HG03135 (cell line): ENCODE results near the gene TXNRD2.

Experiments
- ATAC-seq: cut with Tn5 transposase; IDR thresholded peaks from one replicate; pipeline ENCODE4 v1.9.1; 2021; ENCODE audit warnings: mild to moderate bottlenecking, moderate library complexity; ENCODE audit not compliant: unreplicated experiment

The TXNRD2 gene

DNA sequence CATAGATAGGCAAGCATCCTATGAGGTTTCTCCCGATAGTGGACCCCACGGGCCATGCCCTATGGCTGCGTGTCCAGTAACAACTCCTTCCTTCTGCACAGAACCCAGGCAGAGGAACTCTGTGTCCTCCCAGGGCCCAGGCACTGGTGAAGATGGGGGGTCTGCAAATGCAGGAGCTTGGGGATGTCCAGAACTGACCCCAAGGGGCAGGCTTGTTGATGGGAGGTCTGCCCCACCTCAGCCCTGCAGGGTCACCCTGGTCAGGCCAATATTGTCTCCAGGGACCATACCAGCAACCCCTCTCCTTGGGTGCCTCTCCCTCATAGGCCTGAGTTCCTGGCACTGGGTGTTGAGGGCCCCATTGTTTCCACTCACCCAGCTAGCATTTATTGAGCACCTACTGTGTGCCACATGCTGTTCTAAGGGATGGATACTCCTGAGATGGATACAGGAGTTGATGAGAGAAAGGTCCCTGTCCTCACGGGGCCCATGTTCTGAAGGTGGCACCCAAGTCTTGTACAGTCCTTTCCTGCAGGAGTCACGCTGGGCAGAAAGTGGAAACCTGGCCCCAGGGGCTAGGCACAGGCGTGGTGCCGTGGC is 26.3 kb upstream of the TXNRD2 start:
- no peak for ATAC-seq

DNA sequence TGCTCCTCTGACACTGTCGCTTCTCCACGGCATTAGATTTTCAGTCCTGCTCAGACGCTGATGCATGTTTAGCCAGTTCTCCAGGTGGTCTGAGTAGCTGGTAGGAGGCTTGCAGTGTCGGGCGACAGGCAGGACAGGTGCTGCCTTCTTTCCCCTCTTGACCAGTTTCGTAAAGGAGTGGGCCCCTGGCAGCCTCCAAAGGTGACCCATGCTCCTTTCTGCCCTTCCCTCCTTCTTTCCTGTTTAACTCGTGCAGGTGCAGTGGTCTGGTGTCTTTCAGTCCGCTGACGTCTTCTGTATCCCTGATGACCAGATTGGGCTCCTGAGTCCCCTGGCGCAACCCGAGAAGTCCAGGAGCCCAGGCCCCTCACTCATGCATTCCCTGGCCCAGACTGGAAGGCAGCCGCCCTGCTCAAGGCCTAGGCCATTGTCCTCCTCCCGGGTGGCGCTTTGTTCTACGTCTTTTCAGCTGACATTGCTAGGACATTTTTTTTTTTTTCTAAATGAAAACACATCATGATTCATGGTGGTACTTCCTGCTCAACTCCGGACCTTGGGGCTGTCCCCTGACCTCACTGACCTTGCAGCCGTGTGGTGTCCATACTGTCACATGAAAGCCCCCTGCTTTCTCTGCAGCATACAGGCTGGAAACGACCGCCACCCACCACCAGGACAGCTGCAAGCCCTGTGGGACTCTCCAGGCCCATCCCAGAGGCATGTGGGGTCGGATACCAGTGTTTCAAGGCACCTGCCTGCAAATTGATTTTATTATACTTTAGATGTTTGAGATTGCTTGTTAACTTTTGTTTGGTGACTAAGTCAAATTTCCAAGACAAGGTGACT is 25.5 kb upstream of the TXNRD2 start:
- no peak for ATAC-seq

DNA sequence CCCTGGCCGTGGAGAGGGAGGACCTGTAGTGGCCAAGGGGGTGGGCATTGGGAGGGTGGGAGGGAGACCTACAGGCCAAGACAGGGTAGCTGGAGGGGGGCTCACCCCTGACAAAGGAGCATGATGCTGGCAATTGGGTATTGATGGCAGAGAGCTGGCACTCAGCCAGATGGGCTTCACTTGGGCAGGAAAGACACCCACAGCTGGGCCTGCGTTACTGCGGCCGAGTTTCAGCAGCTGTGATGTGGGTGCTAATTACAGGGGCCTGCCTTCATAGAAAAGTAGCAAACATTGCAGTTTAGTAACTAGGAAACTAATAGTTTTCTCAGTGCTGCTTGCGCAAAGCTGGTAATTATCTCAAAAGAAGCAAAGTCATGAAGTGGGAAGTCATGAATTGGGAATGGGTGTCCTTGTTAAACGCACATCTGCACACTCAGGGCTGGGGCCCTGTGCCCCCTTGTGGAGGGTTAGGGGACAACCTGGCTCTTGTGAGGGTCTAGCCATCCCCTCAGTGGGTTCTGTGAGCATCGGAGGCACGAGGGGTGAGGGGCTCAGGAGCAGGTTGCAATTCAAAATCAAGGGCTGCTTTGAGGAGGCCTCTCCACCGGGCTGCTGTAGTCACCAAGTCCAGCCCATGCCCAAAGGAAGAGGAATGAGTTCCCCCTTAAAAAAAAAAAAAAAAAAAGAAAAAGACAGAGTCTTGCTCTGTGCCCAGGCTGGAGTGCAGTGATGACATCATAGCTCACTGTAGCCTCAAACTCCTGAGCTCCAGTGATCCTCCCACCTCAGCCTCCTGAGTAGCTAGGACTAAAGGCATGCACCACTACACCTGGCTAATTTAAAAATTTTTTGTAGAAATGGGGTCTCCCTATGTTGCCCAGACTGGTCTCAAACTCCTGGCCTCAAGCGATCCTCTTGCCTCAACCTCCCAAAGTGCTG is 24.4 kb upstream of the TXNRD2 start:
- no peak for ATAC-seq

DNA sequence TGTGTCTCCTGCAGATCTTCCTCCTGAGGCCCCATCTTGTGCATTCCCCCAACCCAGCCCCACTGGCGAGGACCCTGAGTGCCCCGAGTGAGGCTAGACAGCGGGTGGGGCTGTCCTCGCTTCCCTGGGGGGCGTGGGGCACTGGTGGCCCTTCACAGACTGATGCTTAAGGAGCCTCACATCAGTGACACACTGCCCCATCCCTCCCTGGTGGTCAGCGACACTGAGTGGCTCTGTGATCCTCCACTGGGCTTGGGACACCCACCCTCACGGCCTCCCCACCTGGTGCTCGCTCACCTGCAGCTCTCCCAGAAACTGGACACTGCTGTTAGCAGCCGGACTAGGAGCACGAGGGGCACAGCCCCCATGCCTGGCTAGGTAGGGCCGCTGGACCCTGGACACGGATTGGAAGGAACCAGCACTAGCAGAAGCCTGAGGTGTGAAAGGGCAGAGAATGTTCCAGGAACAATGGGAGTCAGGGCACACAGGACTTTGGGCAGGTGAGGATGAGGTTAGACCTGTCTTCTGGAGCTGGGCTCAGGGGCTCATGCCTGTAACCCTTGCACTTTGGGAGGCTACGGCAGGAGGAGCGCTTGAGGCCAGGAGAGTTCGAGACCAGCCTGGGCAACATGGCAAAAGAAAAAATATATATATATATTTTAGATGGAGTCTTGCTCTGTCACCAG is 23.2 kb upstream of the TXNRD2 start:
- ATAC-seq: no peak

DNA sequence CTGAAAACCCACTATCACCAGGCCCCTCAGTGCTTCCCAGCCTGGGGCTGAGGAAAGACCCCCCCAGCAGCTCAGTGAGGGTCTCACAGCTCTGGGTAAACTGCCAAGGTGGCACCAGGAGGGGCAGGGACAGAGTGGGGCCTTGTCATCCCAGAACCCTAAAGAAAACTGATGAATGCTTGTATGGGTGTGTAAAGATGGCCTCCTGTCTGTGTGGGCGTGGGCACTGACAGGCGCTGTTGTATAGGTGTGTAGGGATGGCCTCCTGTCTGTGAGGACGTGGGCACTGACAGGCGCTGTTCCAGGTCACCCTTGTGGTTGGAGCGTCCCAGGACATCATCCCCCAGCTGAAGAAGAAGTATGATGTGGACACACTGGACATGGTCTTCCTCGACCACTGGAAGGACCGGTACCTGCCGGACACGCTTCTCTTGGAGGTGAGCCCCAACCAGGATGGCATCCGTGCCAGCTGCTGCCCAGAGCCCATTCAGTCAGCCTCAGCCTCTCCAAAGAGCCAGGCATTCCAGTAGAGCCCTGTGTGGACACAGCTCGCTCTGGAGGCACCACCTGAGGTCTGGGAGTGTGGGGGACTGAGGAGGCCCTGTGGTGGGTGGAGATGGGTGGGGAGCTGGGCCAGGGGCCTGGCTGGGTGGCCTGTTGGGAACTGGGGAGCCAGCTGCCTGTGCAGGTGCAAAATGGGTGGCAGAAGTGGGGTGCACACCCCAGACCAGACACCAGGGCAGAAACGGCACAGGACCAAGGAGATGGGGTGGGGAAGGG is 22.4 kb upstream of the TXNRD2 start:
- no peak for ATAC-seq

DNA sequence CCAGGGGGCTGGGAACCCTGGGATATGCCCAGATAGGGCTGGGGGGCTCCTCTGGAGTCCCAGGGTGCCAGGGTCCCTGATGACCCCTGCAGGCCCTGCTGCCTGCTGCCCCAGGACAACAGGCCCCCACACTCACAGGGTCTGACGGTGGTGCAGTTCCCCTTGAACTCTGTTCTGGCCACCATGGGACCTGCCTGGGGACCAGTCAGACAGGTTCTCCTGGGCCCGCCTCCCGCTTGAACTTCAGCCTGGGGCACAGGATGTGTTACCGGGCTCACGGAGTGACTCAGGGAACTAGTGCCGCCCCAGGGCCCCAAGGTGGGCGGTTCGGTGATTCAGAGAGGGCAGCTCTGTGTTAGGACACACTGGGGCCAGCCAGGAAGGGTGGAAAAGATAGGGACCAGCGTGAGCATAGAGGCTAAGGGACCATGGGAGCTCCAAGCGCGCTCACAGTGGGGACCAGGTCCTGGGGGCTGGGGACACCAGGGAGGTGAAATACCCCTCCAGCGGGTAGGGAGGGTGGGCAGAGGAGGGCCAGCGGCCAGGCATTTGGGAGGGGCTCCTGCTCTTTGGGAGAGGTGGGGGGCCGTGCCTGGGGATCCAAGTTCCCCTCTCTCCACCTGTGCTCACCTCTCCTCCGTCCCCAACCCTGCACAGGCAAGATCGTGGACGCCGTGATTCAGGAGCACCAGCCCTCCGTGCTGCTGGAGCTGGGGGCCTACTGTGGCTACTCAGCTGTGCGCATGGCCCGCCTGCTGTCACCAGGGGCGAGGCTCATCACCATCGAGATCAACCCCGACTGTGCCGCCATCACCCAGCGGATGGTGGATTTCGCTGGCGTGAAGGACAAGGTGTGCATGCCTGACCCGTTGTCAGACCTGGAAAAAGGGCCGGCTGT is 21.5 kb upstream of the TXNRD2 start:
- ATAC-seq: no peak

DNA sequence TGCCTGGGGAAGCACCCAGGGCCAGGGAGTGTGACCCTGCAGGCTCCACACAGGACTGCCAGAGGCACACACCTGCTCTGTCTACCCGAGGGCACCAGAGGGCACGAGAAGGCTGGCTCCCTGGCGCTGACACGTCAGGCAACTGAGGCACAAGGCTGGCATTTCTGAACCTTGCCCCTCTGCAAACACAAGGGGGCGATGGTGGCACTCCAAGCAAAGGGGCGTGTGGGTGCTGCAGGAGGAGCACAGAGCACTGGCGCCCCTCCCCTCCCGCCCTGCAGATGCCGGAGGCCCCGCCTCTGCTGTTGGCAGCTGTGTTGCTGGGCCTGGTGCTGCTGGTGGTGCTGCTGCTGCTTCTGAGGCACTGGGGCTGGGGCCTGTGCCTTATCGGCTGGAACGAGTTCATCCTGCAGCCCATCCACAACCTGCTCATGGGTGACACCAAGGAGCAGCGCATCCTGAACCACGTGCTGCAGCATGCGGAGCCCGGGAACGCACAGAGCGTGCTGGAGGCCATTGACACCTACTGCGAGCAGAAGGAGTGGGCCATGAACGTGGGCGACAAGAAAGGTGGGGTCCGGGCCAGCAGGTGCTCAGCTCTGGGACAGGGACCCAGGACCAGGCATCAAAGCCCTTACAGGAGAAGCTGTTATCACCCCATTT is 20.8 kb upstream of the TXNRD2 start:
- no peak for ATAC-seq

DNA sequence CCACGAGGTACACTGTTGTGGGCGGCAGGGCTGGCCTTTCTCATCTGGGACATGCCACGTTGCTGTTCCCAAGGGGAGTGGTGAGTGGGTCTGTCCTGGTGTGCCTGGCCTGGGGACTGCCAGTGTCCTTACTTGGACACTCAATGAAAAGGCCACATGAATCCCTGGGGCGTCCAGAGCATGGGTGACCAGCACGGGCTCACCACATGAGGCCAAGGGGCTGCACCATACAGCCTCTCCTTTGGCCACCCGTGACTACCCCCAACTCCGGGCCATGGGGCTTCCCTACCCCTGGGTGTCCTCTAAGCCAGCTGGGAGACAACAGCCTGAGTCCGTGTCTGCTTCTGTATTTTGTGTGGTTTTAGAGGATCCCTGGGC is 20.2 kb upstream of the TXNRD2 start:
- no peak for ATAC-seq

DNA sequence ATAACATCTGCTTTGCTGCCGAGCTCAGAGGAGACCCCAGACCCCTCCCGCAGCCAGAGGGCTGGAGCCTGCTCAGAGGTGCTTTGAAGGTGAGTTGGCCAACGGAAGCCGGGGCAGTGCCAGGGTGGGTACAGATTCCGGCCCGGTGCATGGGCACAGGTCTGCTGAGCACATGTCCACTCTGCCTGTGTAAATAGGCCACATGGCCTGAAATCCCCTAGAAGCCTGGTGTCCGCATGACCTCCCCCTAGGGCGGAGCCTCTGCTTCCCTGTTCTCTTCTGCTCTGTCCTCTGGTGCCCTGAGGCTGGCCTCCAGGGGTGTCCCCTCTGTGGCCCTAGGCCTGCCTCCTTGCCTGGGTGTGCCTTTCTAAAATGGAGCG is 19.6 kb upstream of the TXNRD2 start:
- ATAC-seq: no peak

DNA sequence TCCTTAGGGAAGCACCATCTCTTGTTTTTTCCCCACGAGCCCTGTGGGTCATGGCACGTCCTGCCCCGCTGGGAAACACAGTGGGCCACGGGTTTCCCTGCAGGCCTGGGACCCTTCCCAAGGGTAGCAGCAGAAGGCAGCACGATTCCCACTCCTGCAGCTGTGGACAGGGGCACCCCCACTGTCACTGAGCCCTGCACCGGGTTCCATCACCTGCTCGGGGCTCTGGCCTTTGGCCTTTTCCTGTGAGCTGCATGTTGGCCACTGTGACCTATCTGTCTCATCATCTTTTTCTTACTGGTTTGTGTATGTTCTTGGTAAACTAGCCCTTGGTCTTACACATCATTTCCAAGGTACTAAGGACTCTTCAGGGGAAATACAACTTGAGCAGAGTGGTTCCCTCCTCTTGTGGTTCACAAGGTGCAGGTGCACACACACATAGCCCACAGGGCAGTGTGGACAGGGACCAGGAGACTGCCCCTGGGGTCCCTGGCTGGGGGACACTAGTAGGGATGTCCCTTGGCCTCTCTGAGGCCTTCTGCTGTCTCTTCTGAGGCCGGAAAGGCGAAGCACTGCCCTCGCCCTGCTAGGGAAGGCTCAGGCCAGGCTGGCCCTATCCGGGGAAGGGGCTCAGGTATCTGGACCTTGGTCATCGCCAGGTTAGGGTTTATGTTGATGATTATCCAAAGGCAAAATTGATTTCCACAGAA is 19.0 kb upstream of the TXNRD2 start:
- no peak for ATAC-seq

DNA sequence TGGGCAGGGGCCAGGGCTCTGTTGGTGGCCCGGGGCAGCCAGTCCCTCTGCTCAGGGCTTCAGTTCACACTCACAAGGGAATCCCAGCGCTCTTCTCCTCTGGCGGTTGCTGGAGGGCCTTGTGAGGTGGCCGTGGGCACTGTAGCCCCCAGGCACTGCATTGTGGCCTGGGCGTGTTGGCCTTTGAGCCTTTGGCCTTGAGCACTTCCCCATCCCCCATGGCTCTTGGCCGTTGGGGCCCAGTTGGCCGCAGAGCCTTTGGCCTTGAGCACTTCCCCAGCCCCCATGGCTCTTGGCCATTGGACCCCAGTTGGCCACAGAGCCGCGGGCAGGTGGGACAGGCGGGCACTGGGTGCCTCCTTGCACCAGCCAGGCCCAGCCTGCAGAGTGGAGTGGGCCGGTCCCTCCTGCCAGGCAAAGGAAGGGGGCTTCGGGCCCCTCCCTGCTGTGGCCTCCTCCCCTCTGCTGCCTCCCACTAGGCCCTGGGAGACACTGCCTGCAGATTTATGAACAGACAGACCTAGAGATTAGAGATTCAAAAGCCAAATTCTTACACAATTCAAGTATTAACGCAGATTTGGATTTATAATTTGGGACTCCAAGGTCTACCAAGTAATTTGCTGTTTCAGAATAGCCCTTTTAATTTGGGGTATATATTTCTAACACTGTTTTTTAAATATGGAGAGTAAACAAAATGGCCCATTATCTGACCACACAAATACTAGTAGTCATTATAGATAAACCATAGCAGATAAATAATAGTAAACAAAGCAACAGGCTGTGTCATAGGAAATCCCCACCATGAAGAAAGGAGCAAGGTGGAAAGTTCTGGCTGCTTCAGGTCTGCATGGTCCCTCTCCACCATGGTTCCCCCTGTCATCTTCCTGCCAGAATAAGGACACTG is 18.2 kb upstream of the TXNRD2 start:
- no peak for ATAC-seq

DNA sequence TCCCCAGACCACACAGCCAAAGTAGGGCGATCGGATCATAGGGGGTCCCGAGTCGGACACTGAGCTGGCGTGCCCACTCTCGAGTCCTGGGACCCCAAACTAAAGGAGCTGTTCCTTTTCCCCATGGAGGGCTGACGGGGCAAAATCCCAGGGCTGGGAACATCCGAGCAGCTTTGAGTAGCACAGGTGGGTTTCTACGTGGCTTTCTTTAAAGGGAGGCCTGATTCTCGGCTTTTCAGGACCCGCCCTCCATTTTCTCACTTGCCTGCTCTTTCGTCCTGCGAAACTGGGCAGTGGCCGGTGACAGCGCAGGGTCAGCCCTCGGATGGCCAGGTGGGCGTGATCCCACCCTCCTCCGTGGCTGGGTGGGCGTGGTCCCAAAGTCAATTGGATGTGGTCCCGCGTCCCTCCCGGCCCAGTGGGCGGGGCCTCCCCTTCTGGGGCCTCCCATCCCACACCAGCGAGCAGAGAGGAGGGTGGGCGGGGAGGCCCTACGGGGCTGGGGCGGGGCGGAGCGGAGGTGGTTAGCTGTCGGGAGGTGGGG is 17.5 kb upstream of the TXNRD2 start:
- no peak for ATAC-seq

DNA sequence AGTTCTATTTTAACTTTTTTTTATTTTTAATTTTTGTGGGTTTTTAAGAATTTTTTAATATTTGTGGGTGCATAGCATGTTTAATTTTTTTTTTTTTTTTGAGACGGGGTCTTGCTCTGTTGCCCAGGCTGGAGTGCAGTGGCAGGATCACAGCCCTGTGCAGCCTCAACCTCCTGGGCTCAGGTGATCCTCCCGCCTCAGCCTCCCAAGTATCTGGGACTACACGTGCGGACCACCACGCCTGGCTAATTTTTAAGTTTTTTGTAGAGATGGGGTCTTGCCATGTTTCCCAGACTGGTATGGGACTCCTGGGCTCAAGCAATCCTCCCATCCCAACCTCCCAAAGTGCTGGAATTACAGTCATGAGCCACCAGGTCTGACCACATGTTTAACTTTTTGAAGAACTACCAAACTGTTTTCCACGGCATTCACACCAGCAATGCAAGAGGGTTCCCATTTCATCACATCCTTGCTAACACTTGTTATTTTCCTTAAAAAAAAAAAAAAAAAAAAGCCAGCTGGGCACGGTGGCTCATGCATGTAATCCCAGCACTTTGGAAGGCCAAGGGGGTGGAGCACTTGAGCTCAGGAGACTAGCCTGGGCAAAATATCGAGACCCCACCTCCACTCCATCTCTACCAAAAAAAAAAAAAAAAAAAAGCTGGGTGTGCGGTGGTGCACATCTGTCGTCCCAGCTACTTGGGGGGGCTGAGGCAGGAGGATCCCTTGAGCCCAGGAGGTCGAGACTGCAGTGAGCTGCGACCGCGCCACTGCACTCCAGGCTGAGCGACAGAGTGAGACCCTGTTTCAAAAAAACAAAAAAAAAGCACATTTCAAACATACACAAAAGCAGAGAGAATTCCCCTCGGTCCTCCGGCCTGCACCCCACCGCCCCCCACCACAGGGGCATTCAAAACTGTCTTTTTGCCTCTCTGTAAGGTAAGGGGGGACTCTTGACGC is 16.7 kb upstream of the TXNRD2 start:
- ATAC-seq: no peak

DNA sequence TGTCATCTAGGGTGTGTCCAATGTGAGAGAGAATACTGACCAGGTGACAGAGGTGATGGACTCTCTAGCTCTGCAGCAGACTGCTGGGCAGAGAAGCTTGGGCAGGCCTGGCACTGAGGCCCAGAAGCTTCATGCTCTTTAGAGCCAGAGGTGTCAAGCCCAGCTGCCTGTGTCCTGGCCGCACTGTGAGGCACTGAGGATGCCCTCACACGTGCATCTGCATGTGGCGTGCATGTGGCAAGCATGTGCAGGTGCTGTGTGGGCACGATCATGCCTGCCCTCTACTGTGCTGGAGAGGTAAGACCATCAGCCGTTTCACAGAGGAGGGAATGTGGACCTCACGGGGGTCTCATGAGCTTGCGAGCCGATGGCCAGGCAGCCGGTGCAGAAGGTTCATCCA is 15.8 kb upstream of the TXNRD2 start:
- ATAC-seq: no peak

DNA sequence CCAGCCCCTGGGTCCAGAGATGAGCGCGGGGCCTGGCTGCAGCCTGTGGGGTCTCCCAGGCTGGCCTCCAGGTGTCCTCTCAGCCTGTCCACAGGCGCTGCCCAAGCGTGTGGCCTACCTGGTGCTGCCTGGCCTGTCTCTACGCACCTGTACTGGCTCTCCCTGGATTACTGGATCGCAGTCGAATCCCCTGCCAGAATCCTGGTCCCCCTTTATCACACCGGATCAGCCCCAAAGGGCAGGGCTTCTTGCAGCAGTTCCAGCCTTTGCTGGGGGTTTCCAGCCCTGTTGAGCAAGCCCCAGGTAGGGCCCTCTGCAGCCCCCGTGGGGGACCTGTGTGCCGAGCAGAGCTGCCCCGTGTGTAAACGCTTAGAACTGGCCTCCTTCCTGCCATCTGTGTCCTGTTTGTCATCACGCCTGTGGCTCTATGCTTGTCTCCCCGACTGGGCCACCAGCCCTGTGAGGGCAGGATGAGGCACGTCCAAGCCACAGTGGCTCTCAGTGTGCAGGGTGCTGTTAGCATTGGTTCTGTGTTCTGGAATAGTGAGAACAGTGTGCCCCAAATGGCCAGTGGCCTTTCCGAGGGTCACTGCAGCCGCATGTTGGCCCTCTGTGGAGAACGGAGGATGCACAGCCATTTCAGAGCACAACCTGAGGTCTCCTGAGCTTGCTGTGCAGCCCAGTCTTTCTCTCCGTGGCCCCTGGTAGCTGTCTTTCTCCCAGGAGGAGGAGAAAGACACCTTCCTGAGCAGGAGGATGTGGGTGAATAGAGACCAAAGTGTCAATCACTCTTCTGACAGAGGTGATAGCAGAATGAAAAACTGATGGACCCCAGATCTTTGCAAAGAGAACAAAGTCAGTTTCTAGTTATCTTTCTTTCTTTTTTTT is 13.9 kb upstream of the TXNRD2 start:
- no peak for ATAC-seq
